ENCODE measurements around the gene RPAP2. TPM values are rescaled to one million over a fixed set of nuclear protein-coding genes. Genes with fewer than 3 reads are reported as not detected.
"Not testable (repeated sequence)": the region's sequence is repeated elsewhere in the genome, so short reads cannot be mapped to it uniquely, and the experiment has no call there.

Gene RPAP2
- total RNA-seq, 1 donor from 2014 or later: 33.6 TPM

DNA sequence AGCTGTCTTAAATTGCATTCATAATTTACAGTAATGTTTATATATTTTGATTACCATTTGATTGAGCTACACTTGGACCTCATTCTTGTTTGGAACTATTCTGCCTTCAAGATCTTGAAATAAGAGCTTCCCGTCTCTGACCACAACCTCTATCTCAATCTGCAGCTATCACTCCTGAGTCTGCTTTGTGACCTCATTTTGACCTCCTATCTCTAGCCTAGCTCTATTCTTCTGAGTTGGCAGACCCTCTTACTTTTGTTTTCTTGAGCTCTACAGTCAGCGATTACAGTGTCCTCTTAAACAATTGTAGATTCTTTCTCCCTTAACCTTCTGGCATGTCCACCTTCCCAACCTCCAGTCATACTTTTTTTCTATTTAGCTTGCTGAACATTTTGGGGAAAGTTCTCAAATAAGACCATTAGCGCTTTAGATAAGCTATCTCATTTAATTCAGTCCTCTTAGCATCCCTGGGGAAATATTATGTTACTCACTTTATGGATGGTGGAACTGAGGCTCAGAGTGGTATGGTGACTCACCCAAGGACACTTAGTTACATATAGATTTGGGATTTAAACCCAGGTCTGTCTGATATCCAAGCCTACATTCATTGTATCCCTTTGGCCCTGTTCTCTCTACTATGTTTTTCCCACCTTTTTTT, 19.1 kb downstream of the RPAP2 start:
- intact Hi-C loops (cut with micrococcal nuclease): loop anchor here (2.0 to 5.0 kb wide), 5 partner anchors 19 to 264 kb away; partner anchors contain the start of genes GFI1, GLMN and RPAP2

- intact Hi-C loops (cut with micrococcal nuclease): no loop called here
These were observed 24.9 kb downstream of the RPAP2 start for GRCh38 chr1:92323473-92324453.

GRCh38 chr1:92324784-92325183, 25.9 kb downstream of the RPAP2 start:
- intact Hi-C loops (cut with micrococcal nuclease): no loop called here

GRCh38 chr1:92326681-92327080, 27.8 kb downstream of the RPAP2 start:
- intact Hi-C loops (cut with micrococcal nuclease): no loop called here

DNA sequence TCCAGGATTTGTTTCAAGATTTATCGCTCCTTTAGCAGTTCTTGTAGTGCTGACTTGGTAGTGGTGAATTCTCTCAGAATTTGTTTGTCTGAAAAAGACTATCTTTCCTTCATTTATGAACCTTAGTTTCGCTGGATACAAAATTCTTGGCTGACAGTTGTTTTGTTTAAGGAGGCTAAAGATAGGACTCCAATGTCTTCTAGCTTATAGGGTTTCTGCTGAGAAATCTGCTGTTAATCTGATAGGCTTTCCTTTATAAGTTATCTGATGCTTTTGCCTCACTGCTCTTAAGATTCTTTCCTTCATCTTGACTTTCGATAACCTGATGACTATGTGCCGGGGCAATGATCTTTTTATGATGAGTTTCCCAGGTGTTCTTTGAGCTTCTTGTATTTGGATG, 28.9 kb downstream of the RPAP2 start:
- intact Hi-C loops (cut with micrococcal nuclease): no loop called here

- intact Hi-C loops (cut with micrococcal nuclease): no loop called here
These were observed 30.7 kb downstream of the RPAP2 start for GRCh38 chr1:92329347-92330129.

DNA sequence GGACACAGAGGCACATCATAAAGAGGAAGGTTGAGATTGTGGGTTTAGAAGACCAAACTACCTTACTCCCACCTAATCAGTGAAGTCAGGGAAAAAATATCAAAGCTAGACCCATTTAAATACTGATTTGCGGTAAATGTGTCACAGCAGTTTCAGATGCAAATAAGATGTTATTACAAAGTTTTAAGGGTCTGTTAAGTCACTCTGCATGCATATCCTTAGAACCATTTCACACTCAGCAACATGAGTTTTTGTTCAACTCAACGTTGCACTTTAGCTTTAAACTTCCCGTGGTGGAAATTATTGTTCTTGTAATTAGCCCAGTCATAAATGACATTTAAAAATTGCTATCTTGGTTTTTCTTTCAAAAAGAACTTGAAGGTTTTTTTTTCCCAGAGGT, 34.8 kb downstream of the RPAP2 start:
- intact Hi-C loops (cut with micrococcal nuclease): no loop called here

- intact Hi-C loops (cut with micrococcal nuclease): no loop called here
These were observed 41.3 kb downstream of the RPAP2 start for GRCh38 chr1:92340154-92340553.

GRCh38 chr1:92342401-92342800, 43.5 kb downstream of the RPAP2 start:
- intact Hi-C loops (cut with micrococcal nuclease): no loop called here

- intact Hi-C loops (cut with micrococcal nuclease): no loop called here
These were observed 44.2 kb downstream of the RPAP2 start for GRCh38 chr1:92343061-92343460.

GRCh38 chr1:92346866-92347640, 48.2 kb downstream of the RPAP2 start:
- intact Hi-C loops (cut with micrococcal nuclease): no loop called here

DNA sequence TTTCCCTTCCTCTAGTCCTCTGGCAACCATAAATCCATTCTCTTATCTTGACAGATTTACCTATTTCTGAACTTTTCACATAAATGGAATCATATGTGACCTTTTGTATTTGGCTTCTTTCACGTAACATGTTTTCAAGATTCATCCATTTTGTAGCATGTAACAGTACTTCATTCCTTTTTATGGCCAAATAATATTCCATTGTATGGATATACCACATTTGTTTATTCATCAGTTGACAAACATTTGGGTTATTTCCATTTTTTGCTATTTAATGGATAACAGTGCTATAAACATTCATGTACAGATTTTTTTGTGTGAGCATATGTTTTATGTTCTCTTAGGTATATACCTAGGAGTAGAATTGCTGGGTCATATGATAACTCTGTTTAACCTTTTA, 54.0 kb downstream of the RPAP2 start:
- intact Hi-C loops (cut with micrococcal nuclease): no loop called here

DNA sequence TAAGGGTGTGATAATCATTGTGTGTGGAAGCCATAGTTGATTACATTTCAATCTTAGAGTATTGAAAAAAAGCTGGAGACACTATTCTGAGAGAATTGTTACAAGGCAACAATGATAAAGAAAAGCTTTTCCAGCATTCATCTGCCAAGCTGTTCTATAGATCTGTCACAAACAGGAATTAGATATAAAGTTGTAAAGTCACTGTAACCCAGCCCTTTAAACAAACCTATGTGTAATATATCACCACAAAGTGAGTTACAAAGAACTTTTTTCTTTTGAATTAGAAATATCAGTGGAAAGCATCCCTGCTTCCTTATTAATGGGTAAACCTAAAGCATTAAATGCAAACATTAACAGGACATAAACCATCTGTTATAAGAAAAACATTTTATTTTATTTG, 55.4 kb downstream of the RPAP2 start:
- intact Hi-C loops (cut with micrococcal nuclease): no loop called here

DNA sequence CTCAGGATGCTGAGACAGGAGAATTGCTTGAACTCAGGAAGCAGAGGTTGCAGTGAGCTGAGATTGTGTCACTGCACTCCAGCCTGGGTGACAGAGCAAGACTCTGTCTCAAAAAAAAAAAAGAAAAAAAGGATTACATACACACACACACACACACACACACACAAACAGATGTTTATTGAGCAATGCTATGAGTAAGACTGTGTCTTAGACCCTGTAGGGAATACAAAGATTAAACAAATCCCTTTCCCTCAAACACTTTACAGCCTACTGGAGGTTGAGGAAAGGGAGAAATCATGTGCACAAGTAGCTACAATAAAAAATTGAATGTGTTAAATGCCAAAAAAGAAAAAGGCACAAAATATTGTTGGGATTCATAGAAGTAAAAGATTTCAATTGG, 58.1 kb downstream of the RPAP2 start:
- intact Hi-C loops (cut with micrococcal nuclease): no loop called here

DNA sequence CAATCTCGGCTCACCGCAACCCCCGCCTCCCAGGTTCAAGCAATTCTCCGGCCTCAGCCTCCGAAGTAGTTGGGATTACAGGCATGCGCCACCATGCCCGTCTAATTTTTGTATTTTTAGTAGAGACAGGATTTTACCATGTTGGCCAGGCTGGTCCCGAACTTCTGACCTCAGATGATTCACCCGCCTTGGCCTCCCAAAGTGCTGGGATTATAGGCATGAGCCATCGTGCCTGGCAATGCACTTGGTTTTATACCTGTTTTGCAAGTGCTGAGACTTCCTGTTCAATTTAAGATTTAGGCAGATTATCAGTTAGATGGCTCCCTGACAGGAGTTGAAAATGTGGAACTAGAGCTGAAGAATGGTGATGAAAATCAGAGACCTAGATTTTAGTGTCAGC, 60.5 kb downstream of the RPAP2 start:
- intact Hi-C loops (cut with micrococcal nuclease): not testable (repeated sequence)

- intact Hi-C loops (cut with micrococcal nuclease): no loop called here
These were observed 61.1 kb downstream of the RPAP2 start for GRCh38 chr1:92359986-92360385.

DNA sequence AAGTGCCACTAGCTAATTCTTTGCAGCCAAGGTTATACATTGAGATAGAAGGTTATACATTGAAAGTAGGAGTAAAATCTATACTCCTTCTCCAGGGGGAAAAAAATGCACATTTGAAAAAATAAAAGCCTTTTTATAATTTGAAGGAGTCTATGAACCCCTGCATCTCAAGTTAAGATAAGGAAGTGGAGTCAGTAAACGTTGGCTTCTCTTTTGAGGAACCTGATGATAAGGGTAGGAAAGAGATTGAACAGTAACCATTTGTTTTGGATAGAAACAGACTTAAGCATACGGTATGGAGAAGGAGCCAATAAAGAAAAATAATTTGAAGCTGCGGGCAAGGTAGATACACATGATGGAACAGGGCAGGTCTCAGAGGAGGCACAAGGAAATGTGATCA, 64.1 kb downstream of the RPAP2 start:
- intact Hi-C loops (cut with micrococcal nuclease): no loop called here

DNA sequence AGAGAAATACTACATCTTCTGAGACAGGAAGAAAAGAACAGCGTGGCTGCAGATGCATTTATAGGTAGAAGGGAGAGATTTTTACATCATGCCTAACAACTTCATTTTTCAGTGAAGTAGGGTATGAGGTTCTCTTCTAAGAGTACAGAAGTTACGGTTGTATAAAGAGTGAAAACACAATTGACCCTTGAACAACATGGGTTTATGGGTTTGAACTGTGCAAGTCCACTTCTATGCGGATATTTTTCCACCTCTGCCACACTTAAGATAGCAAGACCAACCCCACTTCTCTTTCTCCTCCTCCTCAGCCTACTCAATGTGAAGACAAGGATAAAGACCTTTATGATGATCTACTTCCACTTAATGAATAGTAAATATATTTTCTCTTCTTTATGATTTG, 64.5 kb downstream of the RPAP2 start:
- intact Hi-C loops (cut with micrococcal nuclease): no loop called here

DNA sequence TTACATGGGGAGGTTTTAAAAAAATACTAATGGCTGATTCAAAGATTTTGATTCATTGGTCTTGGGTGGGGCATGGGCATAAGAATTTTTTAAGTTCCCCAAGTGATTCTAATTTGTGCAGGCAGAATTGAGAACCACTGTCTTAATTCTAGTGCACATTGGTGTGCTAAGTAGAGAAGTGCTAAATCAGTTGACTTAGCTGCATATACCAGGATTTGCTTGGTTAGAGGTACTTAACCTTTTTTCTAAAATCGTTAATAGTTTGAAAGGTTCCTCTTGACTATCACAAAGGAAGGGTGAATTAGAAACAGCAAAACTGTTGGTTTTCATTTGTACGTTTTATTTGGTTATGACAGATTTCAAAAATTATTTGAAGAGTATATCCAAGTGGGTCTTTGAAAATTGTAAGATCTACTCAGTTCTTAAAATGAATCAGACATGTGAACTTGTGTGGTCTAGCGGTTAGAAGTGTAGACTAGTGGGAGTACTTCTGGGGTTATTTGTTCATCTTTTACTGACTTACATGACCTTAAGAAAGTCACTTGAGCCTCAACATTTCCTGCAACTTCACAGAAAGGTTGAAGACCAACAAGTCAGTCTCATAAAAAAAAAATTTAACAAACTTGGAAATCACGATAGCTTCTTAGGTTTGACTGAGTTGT, 66.7 kb downstream of the RPAP2 start:
- intact Hi-C loops (cut with micrococcal nuclease): loop anchor here (2.0 to 5.0 kb wide), 4 partner anchors 47 to 172 kb away; partner anchors contain the start of gene GFI1

GRCh38 chr1:92366040-92366395, 67.2 kb downstream of the RPAP2 start:
- intact Hi-C loops (cut with micrococcal nuclease): loop anchor here (2.0 to 5.0 kb wide), 4 partner anchors 46 to 171 kb away; partner anchors contain the start of gene GFI1

All from T-helper 2 cell treated with Interferon-gamma antibody and Interleukin-4, amounts not matched to agents 100 ng/mL and 5 ng/mL, for 36 hours (primary cell).